Calu3 (cell line): Measurements from ENCODE around the gene DOK5. TPM values are rescaled to one million over a fixed set of nuclear protein-coding genes. Genes with fewer than 3 reads are reported as not detected.

Experiments used
- BruUV-seq: library from RNA; stranded (reverse); fragments of 400-500 nt; replicated peaks from 2 replicates; lab custom pipeline; 2021; lab: Mats Ljungman, UMichigan
- CTCF ChIA-PET: fragments of 300-600 bp; sonication (Branson Sonifier 250); formaldehyde crosslinking; loops from one replicate; lab custom pipeline; 2022; ENCODE audit warnings: antibody characterized with exemption; lab: Charles Lee
- DNase-seq: peaks from one replicate; pipeline ENCODE4 v3.0.0; 2022
- H3K27ac Mint-ChIP-seq: one replicate; pipeline ENCODE4 v1.8.0; 2022; ENCODE audit warnings: mixed read lengths; ENCODE audit not compliant: unreplicated experiment
- H3K27me3 Mint-ChIP-seq: one replicate; pipeline ENCODE4 v1.8.0; 2022; ENCODE audit warnings: mixed read lengths; ENCODE audit not compliant: unreplicated experiment
- H3K36me3 Mint-ChIP-seq: one replicate; pipeline ENCODE4 v1.8.0; 2022; ENCODE audit warnings: mild to moderate bottlenecking, moderate library complexity, mixed read lengths; ENCODE audit not compliant: insufficient read depth, unreplicated experiment
- H3K4me1 Mint-ChIP-seq: one replicate; pipeline ENCODE4 v1.8.0; 2022; ENCODE audit warnings: mild to moderate bottlenecking, low read depth, mixed read lengths; ENCODE audit not compliant: unreplicated experiment
- H3K4me3 Mint-ChIP-seq: one replicate; pipeline ENCODE4 v1.8.0; 2022; ENCODE audit warnings: mild to moderate bottlenecking, low read depth, moderate library complexity, mixed read lengths; ENCODE audit not compliant: unreplicated experiment
- H3K9me3 Mint-ChIP-seq: one replicate; pipeline ENCODE4 v1.8.0; 2022; ENCODE audit warnings: low read depth, mixed read lengths; ENCODE audit not compliant: unreplicated experiment
- intact Hi-C: fragments of 100-400 bp; cut with micrococcal nuclease; formaldehyde crosslinking; loops from one replicate; pipeline ENCODE4 v1.10.0; 2022; ENCODE audit not compliant: unreplicated experiment
- total RNA-seq: library from RNA; stranded (reverse); gene quantifications from 2 replicates; pipeline ENCODE4 v1.2.3, GENCODE V29; 2022
- TF ChIP-seq, protein P1 (sequence below): fragments of 200-600 bp; IDR thresholded peaks from one replicate; pipeline ENCODE4 v1.8.0; 2022; ENCODE audit warnings: antibody characterized with exemption; ENCODE audit not compliant: unreplicated experiment

DOK5 gene
- total RNA-seq, 1 experiment from 2014 or later: 0.17 TPM

DNA sequence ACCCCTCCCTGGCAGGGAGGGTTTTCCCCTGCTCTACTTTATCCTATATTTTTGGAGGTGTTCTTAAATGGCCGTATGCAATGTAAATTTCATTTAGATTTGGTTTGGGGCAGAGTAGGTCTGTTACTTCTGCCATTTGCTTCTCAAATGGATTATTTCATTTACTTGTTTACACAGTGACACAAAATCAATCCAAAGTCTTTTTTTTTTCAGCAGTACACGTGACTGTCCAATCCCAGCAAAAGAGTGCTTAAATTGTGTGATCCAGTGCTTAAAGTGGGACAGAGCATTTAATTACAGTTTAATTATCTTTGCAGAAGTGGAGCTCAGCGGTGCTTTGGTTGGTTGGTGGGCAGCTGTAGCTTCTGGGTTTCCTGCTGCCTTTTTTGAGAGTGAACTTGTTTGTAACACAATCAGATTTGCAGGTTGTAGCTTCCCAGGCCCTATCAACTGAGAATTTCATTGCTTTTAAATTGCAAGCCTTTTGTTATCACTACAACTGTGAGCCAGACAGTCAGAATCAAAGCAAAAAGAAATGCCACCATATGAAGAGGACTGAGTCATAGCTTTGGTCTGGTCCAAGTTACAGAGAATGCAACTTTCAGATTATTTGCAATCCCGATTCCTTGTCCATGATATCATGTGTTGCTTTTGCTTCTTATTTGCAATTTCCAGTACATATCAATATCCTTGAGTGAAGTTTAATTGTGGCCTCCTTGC is 216.9 kb downstream of the DOK5 start:
- H3K4me1 Mint-ChIP-seq: no peaks in the 10 kb centered on the region
- no peak for DNase-seq
- H3K27me3 Mint-ChIP-seq: peaks cover 77% of the 10 kb centered on the region
- no TSS peak for BruUV-seq
- no peaks in the 10 kb centered on the region for H3K36me3 Mint-ChIP-seq
- CTCF ChIA-PET: interaction anchor here (0.6 to 1.4 kb wide), 3 partner anchors 12 to 1099 kb away, joined by 3 read pairs; partner anchors contain the start of gene ZNF217
- H3K27ac Mint-ChIP-seq: no peak overlapping the region
- H3K4me3 Mint-ChIP-seq: no peak overlapping the region
- intact Hi-C loops: no loop called here
- peaks cover 2% of the 10 kb centered on the region for H3K9me3 Mint-ChIP-seq
- TF ChIP-seq, protein P1, sequence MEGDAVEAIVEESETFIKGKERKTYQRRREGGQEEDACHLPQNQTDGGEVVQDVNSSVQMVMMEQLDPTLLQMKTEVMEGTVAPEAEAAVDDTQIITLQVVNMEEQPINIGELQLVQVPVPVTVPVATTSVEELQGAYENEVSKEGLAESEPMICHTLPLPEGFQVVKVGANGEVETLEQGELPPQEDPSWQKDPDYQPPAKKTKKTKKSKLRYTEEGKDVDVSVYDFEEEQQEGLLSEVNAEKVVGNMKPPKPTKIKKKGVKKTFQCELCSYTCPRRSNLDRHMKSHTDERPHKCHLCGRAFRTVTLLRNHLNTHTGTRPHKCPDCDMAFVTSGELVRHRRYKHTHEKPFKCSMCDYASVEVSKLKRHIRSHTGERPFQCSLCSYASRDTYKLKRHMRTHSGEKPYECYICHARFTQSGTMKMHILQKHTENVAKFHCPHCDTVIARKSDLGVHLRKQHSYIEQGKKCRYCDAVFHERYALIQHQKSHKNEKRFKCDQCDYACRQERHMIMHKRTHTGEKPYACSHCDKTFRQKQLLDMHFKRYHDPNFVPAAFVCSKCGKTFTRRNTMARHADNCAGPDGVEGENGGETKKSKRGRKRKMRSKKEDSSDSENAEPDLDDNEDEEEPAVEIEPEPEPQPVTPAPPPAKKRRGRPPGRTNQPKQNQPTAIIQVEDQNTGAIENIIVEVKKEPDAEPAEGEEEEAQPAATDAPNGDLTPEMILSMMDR: no peak

DNA sequence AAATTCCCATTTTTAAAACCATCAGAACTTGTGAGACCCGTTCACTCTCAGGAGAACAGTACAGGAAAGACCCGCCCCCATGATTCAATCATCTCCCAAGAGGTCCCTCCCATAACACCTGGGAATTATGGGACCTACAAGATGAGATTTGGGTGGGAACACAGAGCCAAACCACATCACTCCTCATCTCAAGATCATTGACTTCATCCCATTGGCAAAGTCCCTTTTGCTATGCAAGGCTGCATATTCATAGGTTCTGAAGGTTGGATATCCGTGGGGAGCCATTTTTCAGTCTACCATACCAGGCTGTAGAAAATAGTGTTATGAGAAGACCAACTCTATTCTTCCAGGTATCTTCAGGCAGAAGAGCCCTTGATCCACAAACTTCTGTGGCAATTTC is 219.1 kb downstream of the DOK5 start:
- no peaks in the 10 kb centered on the region for H3K4me1 Mint-ChIP-seq
- intact Hi-C loops: no loop called here
- H3K4me3 Mint-ChIP-seq: no peak overlapping the region
- DNase-seq: no peak
- H3K27me3 Mint-ChIP-seq: peaks cover 99% of the 10 kb centered on the region
- H3K27ac Mint-ChIP-seq: no peak overlapping the region
- BruUV-seq: no TSS peak
- TF ChIP-seq, protein P1: no peak
- CTCF ChIA-PET: no interaction called here
- no peaks in the 10 kb centered on the region for H3K36me3 Mint-ChIP-seq
- H3K9me3 Mint-ChIP-seq: peaks cover 2% of the 10 kb centered on the region

DNA sequence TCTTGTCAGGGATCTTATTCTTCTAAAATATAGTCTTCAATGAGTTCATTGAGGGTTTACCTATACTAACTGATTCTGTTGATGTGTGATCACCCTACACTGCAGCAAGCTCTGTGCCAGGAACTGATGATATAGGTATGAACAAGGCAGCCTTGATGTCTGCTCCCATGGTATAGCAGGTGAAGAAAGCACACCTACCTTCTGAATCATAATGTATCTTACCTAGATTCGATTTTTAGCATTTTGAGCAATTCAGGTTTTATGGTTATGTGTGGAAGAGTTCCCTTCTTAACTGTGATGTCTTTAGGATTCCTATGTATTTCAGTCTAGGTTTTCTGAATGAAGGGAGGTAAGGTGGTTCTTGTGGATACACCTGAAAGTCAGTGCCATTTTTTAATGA is 223.0 kb downstream of the DOK5 start:
- H3K4me1 Mint-ChIP-seq: no peaks in the 10 kb centered on the region
- no peak overlapping the region for H3K27ac Mint-ChIP-seq
- peaks cover 2% of the 10 kb centered on the region for H3K9me3 Mint-ChIP-seq
- TF ChIP-seq, protein P1: no peak
- DNase-seq: no peak
- H3K27me3 Mint-ChIP-seq: peaks cover 81% of the 10 kb centered on the region
- H3K36me3 Mint-ChIP-seq: no peaks in the 10 kb centered on the region
- intact Hi-C loops: no loop called here
- no TSS peak for BruUV-seq
- no peak overlapping the region for H3K4me3 Mint-ChIP-seq
- CTCF ChIA-PET: no interaction called here
